Mammary epithelial cell (primary cell): ENCODE measurements around the gene USPL1.

Experiments
- EZH2 ChIP-seq: IDR thresholded peaks from 2 replicates; pipeline ENCODE4 v1.6.1; 2012; ENCODE audit warnings: low read length, inconsistent platforms, borderline replicate concordance
- TF ChIP-seq, protein P1 (sequence below), 2 donors: IDR thresholded peaks in 1 of 2; conservative IDR thresholded peaks in 1 of 2; 2 replicates each; pipeline ENCODE4 v1.5.1; 2011 to 2012; ENCODE audit warnings: inconsistent platforms in 2 of 2, low read length in 2 of 2, mild to moderate bottlenecking in 2 of 2, control low read depth in 1 of 2, low read depth in 1 of 2; ENCODE audit not compliant: insufficient read depth in 1 of 2; ENCODE audit errors: extremely low read depth in 1 of 2

DNA sequence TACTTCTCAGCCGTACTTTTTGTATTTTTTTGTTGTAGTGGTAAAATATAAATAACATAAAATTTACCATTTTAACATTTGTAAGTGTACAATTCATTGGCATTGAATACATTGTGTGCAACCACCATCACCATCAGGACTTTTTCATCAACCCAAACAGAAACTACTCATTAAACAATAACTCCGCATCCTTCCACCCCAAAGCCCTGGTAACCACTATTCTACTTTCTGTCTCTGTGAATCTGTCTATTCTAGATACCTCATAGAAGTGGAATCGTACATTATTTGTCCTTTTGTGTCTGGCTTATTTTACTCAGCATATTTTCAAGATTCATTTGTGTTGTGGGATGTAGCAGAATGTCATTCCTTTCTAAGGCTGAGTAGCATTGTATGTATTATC lies 38.5 kb downstream of the USPL1 start:
- TF ChIP-seq, protein P1, sequence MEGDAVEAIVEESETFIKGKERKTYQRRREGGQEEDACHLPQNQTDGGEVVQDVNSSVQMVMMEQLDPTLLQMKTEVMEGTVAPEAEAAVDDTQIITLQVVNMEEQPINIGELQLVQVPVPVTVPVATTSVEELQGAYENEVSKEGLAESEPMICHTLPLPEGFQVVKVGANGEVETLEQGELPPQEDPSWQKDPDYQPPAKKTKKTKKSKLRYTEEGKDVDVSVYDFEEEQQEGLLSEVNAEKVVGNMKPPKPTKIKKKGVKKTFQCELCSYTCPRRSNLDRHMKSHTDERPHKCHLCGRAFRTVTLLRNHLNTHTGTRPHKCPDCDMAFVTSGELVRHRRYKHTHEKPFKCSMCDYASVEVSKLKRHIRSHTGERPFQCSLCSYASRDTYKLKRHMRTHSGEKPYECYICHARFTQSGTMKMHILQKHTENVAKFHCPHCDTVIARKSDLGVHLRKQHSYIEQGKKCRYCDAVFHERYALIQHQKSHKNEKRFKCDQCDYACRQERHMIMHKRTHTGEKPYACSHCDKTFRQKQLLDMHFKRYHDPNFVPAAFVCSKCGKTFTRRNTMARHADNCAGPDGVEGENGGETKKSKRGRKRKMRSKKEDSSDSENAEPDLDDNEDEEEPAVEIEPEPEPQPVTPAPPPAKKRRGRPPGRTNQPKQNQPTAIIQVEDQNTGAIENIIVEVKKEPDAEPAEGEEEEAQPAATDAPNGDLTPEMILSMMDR (conservative IDR thresholded peaks at IDR 0.05 in 1 of 2, IDR thresholded peaks at IDR 0.05 in 1 of 2; ENCODE audit: extremely low read depth in 1 of 2, insufficient read depth in 1 of 2, low read depth in 1 of 2, low read length in 2 of 2) = no peak
- no peak for TF ChIP-seq EZH2
